Smooth muscle cell (in vitro differentiated cells): ENCODE measurements around the gene CAPN15. TPM values are rescaled to one million over a fixed set of nuclear protein-coding genes. Genes with fewer than 3 reads are reported as not detected.

Experiments
- DNase-seq: peaks from one replicate; lab custom pipeline; 2025; ENCODE audit not compliant: unreplicated experiment; lab: John Stamatoyannopoulos, UW
- H2AFZ ChIP-seq: fragments of 200-600 bp; sonication (generic); 2 replicates; pipeline ENCODE4 v1.6.0; 2016; ENCODE audit warnings: antibody characterized with exemption, low read depth, mild to moderate bottlenecking
- H3F3A ChIP-seq: fragments of 200-600 bp; sonication (generic); 2 replicates; pipeline ENCODE4 v1.6.0; 2017; ENCODE audit warnings: antibody characterized with exemption, low read depth
- H3K27ac ChIP-seq: fragments of 200-600 bp; sonication (generic); 2 replicates; pipeline ENCODE4 v1.5.1; 2016; ENCODE audit warnings: low read depth, mild to moderate bottlenecking
- H3K27me3 ChIP-seq: fragments of 200-600 bp; sonication (generic); 2 replicates; pipeline ENCODE4 v1.6.1; 2016; ENCODE audit warnings: low read depth, mild to moderate bottlenecking
- H3K36me3 ChIP-seq: fragments of 200-600 bp; sonication (generic); 2 replicates; pipeline ENCODE4 v1.5.1; 2016; ENCODE audit warnings: low read depth
- H3K4me1 ChIP-seq: fragments of 200-600 bp; sonication (generic); 2 replicates; pipeline ENCODE4 v1.5.1; 2016; ENCODE audit warnings: low read depth
- H3K4me2 ChIP-seq: fragments of 200-600 bp; sonication (generic); 2 replicates; pipeline ENCODE4 v1.6.0; 2016; ENCODE audit warnings: mild to moderate bottlenecking
- H3K4me3 ChIP-seq: fragments of 200-600 bp; sonication (generic); 2 replicates; pipeline ENCODE4 v1.5.1; 2016; ENCODE audit warnings: mild to moderate bottlenecking
- H3K79me2 ChIP-seq: fragments of 200-600 bp; sonication (generic); 2 replicates; pipeline ENCODE4 v1.6.0; 2016; ENCODE audit warnings: low read depth, mild to moderate bottlenecking
- H3K9ac ChIP-seq: fragments of 200-600 bp; sonication (generic); 2 replicates; pipeline ENCODE4 v1.6.0; 2016; ENCODE audit warnings: low read depth
- H3K9me3 ChIP-seq: fragments of 200-600 bp; sonication (generic); replicated peaks from 2 replicates; pipeline ENCODE4 v1.5.1; 2016; ENCODE audit warnings: low read depth
- H4K20me1 ChIP-seq: fragments of 200-600 bp; sonication (generic); 2 replicates; pipeline ENCODE4 v1.6.0; 2016; ENCODE audit warnings: low read depth
- WGBS: methylation state at CpG from one replicate; pipeline ENCODE4 v1.1.7; 2016; ENCODE audit warnings: low lambda C conversion rate; 5-methylcytosine and 5-hydroxymethylcytosine counted together
- polyA plus RNA-seq: library from polyadenylated mRNA; unstranded; fragments of >200 nt; fragmentation: Nextera tagmentation; extraction: Ambion mirVana; gene quantifications from 2 replicates; pipeline ENCODE4 v1.2.1, GENCODE V29; 2016
- total RNA-seq: library from RNA; depleted of rRNA; stranded (reverse); fragments of >200 nt; gene quantifications from 2 replicates; pipeline ENCODE4 v1.2.3, GENCODE V29; 2014
- TF ChIP-seq, protein P1 (sequence below): fragments of 200-600 bp; sonication (generic); IDR thresholded peaks from 2 replicates; pipeline ENCODE4 v1.5.1; 2017; ENCODE audit warnings: borderline replicate concordance, mild to moderate bottlenecking, antibody characterized with exemption; ENCODE audit not compliant: insufficient read depth, poor library complexity, severe bottlenecking

The CAPN15 gene
- total and polyA plus RNA-seq, 2 experiments from 2014 or later = 14.7 to 18.7 TPM

DNA sequence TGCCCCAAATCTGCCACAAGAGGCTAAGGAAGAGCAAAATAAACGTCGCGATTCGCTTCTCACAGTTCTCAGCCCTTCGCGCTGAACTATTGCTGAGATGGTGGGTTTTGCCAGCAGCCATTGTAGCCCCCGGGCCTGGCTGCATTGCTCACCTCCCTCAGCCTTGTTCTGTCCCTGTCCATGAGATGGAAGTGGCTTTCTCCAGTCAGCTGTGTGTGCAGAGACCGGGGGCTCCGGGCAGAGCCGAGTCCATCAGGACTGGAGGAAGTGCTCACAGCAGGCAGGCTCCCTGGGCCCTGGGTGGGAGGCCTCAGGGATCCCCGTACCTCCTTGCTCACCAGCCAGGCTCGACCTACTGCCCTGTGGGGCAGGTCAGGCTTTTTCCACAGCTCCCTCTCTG, 27.6 kb upstream of the CAPN15 start:
- H3K9me3 ChIP-seq = no peaks in the 10 kb centered on the region
- no peak overlapping the region for H2AFZ ChIP-seq
- no peak overlapping the region for H3K27ac ChIP-seq
- H3K4me3 ChIP-seq = no peak overlapping the region
- H4K20me1 ChIP-seq = no peaks in the 10 kb centered on the region
- TF ChIP-seq, protein P1, sequence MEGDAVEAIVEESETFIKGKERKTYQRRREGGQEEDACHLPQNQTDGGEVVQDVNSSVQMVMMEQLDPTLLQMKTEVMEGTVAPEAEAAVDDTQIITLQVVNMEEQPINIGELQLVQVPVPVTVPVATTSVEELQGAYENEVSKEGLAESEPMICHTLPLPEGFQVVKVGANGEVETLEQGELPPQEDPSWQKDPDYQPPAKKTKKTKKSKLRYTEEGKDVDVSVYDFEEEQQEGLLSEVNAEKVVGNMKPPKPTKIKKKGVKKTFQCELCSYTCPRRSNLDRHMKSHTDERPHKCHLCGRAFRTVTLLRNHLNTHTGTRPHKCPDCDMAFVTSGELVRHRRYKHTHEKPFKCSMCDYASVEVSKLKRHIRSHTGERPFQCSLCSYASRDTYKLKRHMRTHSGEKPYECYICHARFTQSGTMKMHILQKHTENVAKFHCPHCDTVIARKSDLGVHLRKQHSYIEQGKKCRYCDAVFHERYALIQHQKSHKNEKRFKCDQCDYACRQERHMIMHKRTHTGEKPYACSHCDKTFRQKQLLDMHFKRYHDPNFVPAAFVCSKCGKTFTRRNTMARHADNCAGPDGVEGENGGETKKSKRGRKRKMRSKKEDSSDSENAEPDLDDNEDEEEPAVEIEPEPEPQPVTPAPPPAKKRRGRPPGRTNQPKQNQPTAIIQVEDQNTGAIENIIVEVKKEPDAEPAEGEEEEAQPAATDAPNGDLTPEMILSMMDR = no peak
- H3K4me2 ChIP-seq = no peak overlapping the region
- H3K9ac ChIP-seq = no peak overlapping the region
- no peaks in the 10 kb centered on the region for H3K4me1 ChIP-seq
- WGBS = 91% methylated on average over 12 of the region's 12 CpGs
- no peak for DNase-seq
- no peaks in the 10 kb centered on the region for H3F3A ChIP-seq
- H3K36me3 ChIP-seq = no peaks in the 10 kb centered on the region
- no peaks in the 10 kb centered on the region for H3K79me2 ChIP-seq
- H3K27me3 ChIP-seq = no peaks in the 10 kb centered on the region

DNA sequence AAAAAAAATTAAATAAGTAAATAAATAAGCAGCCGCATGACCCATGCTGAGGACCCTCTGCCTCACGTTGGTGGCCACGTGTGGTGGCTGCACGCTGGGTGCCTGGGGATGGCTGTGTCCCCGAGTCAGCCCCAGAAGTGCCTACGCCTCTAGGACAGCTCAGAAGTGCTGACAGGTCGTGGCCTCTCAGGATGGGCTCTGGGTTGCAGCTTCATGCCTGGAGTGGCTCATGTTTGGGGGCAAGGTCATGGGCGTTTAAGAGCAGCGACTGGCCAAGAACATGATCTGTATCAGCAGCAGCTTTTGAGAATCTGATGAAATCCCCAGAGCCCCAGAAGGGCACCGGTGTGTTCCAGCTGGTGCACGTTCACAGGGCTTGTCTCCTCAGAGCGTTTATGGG, 26.8 kb upstream of the CAPN15 start:
- 84% methylated on average over 12 of the region's 12 CpGs for WGBS
- H3K79me2 ChIP-seq = no peaks in the 10 kb centered on the region

DNA sequence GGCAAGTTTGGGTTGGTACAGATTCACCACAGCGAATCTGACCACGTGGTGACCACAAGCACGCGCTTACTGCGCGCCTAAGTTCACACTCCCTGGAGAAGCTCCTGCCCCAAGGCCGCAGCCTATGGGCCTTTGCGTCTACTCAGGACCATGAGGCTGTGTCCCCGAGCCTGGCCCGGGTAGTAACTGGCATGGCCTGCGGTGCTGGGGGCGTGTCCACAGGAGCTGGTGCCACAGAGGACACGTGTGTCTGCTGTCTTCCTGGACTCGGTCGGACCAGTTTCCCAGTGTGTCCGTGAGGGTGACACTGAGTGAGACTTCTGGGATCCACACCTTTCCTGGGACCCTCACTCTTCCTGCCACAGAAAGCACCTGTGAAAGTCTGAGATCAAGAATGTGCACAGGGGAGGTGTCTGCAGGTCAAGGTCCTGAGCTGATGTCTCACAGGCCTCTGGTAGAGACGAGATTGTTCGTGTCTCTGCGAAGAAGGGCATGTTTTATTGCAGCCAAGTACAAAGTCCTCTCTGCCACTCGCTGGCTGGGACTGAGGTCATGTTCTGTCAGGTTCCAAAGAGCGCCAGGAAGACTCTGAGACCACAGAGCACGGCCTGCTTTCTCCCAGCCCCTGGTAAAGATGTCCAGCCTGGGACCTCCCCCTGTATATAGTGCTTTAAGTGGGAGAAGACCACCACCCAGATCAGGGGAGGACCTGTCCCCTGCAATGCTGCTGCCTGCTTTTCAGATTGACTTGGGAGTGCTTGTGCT, 25.2 kb upstream of the CAPN15 start:
- Histone ChIP-seq H3K27ac (no peak overlapping the region), H3K4me3 (no peak overlapping the region), H3K4me1 (no peaks in the 10 kb centered on the region), H3F3A (no peaks in the 10 kb centered on the region), H2AFZ (no peak overlapping the region), H3K36me3 (no peaks in the 10 kb centered on the region), H4K20me1 (no peaks in the 10 kb centered on the region), H3K9me3 (no peaks in the 10 kb centered on the region), H3K9ac (no peak overlapping the region), H3K79me2 (no peaks in the 10 kb centered on the region), H3K4me2 (no peak overlapping the region), H3K27me3 (no peaks in the 10 kb centered on the region)
- TF ChIP-seq, protein P1 = no peak
- DNase-seq = no peak
- WGBS = 92% methylated on average over 22 of the region's 22 CpGs

More for the DNA sequence above, 26.8 kb upstream of the CAPN15 start:
- DNase-seq = no peak
- Histone ChIP-seq H3K9ac (no peak overlapping the region), H3K27ac (no peak overlapping the region), H3K27me3 (no peaks in the 10 kb centered on the region), H3K4me1 (no peaks in the 10 kb centered on the region), H3K9me3 (no peaks in the 10 kb centered on the region), H3F3A (no peaks in the 10 kb centered on the region), H3K36me3 (no peaks in the 10 kb centered on the region), H3K4me2 (no peak overlapping the region), H2AFZ (no peak overlapping the region), H3K4me3 (no peak overlapping the region), H4K20me1 (no peaks in the 10 kb centered on the region)
- TF ChIP-seq, protein P1 = no peak
